ENCODE measurements around the gene REC8. TPM values are rescaled to one million over a fixed set of nuclear protein-coding genes. Genes with fewer than 3 reads are reported as not detected.

Gene REC8
- total RNA-seq, 2 donors from 2014 or later = 3.8 to 5.6 TPM

DNA sequence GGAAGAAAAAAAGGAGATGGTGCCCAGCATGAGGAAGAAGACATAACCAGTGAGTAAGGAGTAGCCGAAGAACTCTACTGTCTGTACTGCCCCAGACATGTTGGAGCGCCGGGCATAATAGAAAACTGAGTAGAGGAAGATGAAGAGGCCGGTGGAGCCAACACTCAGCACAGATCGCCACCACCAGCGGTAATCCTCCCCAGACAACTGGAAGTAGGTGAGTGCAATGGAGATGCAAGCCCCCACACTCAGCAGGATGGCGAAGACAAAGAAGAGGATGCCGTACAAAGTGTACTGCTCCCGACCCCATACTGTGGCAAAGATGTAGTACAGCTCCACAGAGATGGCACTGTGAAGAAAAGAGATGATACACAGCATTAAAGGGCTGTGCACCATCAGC is 17.6 kb downstream of the REC8 start:
- Histone ChIP-seq H3K9me3 (no peaks in the 10 kb centered on the region), H3K4me1 (peaks cover 0 to 26% of the 10 kb centered on the region in 2 donors), H3K27ac (no peak overlapping the region), H3K36me3 (peaks cover 19% of the 10 kb centered on the region), H3K27me3 (no peaks in the 10 kb centered on the region), H3K4me3 (no peak overlapping the region)
- TF ChIP-seq, protein P1, sequence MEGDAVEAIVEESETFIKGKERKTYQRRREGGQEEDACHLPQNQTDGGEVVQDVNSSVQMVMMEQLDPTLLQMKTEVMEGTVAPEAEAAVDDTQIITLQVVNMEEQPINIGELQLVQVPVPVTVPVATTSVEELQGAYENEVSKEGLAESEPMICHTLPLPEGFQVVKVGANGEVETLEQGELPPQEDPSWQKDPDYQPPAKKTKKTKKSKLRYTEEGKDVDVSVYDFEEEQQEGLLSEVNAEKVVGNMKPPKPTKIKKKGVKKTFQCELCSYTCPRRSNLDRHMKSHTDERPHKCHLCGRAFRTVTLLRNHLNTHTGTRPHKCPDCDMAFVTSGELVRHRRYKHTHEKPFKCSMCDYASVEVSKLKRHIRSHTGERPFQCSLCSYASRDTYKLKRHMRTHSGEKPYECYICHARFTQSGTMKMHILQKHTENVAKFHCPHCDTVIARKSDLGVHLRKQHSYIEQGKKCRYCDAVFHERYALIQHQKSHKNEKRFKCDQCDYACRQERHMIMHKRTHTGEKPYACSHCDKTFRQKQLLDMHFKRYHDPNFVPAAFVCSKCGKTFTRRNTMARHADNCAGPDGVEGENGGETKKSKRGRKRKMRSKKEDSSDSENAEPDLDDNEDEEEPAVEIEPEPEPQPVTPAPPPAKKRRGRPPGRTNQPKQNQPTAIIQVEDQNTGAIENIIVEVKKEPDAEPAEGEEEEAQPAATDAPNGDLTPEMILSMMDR (IDR thresholded peaks at IDR 0.05) = no peak
- no peak for DNase-seq (ENCODE audit: low spot score)

DNA sequence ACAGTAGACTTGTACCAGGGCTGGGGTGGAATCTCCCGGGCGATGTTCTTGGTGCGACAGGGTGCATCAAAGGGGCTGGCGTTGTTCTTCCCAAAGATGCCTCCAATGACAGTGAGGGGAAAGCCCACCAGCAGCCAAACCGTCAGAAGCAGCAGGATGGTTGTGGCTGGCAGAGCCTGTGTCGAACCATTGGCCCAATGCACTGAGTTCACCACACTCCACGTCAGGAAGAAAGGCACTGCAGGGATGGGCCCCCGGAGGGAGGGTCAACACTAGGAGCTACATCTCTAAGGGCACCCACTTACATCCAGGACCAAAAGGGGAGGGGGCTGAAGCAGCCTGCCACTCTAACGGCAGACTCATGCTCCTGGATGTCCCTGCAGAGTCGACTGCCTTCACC is 18.5 kb downstream of the REC8 start:
- no peak overlapping the region for H3K27ac ChIP-seq
- no peaks in the 10 kb centered on the region for H3K9me3 ChIP-seq
- no peak overlapping the region for H3K4me3 ChIP-seq
- TF ChIP-seq, protein P1 (IDR thresholded peaks at IDR 0.05) = no peak
- peaks cover 15% of the 10 kb centered on the region for H3K36me3 ChIP-seq
- no peaks in the 10 kb centered on the region for H3K27me3 ChIP-seq
- peaks cover 0 to 33% of the 10 kb centered on the region in 2 donors for H3K4me1 ChIP-seq
- no peak for DNase-seq (ENCODE audit: low spot score)

DNA sequence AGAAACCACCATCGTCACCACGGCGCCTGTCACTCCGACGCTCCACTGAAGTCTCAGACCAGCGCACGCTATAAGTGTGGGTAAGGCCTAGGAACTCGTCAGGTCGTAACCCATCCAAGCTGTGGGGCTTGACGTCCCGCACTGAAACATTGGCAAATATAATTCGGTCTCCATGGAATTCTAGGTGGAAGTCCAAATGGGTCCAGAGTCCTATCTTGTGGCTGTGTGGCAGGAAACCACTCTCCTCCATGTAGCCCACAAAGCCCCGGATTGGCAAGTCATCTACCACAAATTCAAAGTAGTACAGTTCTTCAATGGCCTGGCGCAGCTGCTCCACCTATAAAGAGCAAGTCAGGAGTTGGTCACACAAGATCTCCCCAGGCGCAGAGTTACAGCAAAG is 21.1 kb downstream of the REC8 start:
- TF ChIP-seq, protein P1 (IDR thresholded peaks at IDR 0.05) = no peak
- H3K4me1 ChIP-seq = peaks cover 0 to 43% of the 10 kb centered on the region in 2 donors
- no peak for DNase-seq (ENCODE audit: low spot score)

DNA sequence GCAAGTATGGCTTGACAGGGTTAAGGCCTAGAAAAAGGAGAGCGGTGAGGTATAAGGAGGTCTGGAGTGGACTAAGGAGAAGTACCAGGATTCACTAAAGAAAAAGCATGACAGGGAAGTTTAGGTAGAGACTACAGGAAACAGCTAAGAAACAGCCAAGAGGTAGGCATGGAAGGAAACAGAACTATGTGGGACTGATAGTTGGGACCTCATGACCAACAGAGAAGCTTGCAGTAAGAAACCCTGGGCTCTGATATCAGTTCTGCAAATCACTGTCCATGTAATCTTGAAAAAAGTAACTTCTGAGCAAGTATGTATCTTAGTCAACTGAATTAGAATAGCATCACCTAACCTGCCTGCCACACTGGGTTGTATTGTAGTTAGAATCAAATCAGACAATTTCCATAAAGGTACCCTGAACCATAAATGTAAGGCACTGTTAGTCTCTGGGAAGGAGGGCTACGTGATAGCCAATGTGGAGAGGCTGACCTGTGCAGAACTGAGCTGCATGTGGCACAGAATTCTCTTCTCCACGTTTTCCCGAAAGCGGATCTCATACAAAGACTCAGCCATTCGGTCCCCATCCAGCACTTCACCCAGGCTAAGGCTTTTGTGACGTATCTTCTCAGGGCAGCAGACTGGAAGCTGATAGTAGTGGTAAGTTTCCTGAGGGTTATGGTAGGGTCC is 22.4 kb downstream of the REC8 start:
- no peak for DNase-seq (ENCODE audit: low spot score)
- TF ChIP-seq, protein P1 (IDR thresholded peaks at IDR 0.05) = no peak
- H3K27me3 ChIP-seq = no peaks in the 10 kb centered on the region

More for the DNA sequence above, 21.1 kb downstream of the REC8 start:
- peaks cover 15% of the 10 kb centered on the region for H3K36me3 ChIP-seq
- no peaks in the 10 kb centered on the region for H3K9me3 ChIP-seq
- H3K4me3 ChIP-seq = no peak overlapping the region
- no peak overlapping the region for H3K27ac ChIP-seq
- H3K27me3 ChIP-seq = no peaks in the 10 kb centered on the region

DNA sequence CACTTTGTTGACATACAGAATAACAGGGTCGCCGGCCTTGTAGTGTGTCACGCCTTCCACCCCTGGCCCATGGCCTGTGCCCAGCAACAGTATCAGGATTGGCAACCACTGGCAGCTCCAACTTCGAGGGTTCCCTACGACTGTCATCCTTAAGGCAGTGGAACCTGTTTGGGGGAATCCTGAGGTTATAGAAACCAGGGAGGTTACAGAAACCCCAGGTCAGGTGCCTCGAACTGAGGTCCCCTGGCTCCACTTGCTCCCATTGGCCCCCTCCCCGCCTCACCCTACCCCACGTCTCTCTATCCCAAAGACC is 22.9 kb downstream of the REC8 start:
- Histone ChIP-seq H3K27ac (peak overlapping the region; percentile 95 to 96), H3K27me3 (no peaks in the 10 kb centered on the region), H3K4me1 (peaks cover 0 to 38% of the 10 kb centered on the region in 2 donors), H3K36me3 (peaks cover 15% of the 10 kb centered on the region), H3K9me3 (no peaks in the 10 kb centered on the region), H3K4me3 (peak overlapping the region; percentile 88 to 89)
- TF ChIP-seq, protein P1 (IDR thresholded peaks at IDR 0.05) = no peak
- DNase-seq (ENCODE audit: low spot score) = no peak

More for the DNA sequence above, 22.4 kb downstream of the REC8 start:
- Histone ChIP-seq H3K27ac (peak overlapping the region; percentile 95 to 96), H3K4me1 (peaks cover 0 to 39% of the 10 kb centered on the region in 2 donors), H3K4me3 (peak overlapping the region; percentile 88 to 89), H3K9me3 (no peaks in the 10 kb centered on the region), H3K36me3 (peaks cover 15% of the 10 kb centered on the region)
